NCI-H345 treated with DMSO at 0.1 percent for 48 hours (cell line): ENCODE data around the gene PGAP6.
"Not testable (repeated sequence)": the region's sequence is repeated elsewhere in the genome, so short reads cannot be mapped to it uniquely, and the experiment has no call there.

Experiments used
- DNase-seq: peaks from one replicate; lab custom pipeline; 2025; ENCODE audit not compliant: unreplicated experiment; lab: John Stamatoyannopoulos, UW

Gene PGAP6

GRCh38 chr16:352547-353403, 29.0 kb downstream of the PGAP6 start, which contains the start of gene AXIN1:
Gene AXIN1, minus strand, starts transcription at chr16:352723. Its CDS starts 5,698 bp downstream, at chr16:347025.
- peak; percentile 94 for DNase-seq

GRCh38 chr16:351804-352520, 29.8 kb downstream of the PGAP6 start:
- DNase-seq: no peak

- DNase-seq: no peak
These were observed 31.6 kb downstream of the PGAP6 start for GRCh38 chr16:350203-350602.

GRCh38 chr16:349211-349610, 32.6 kb downstream of the PGAP6 start:
- no peak for DNase-seq

- DNase-seq: not testable (repeated sequence)
These were observed 33.3 kb downstream of the PGAP6 start for GRCh38 chr16:348495-348894.

GRCh38 chr16:347203-347602, 34.6 kb downstream of the PGAP6 start:
- no peak for DNase-seq

GRCh38 chr16:346587-346986, 35.2 kb downstream of the PGAP6 start:
- no peak for DNase-seq

- DNase-seq: no peak
These were observed 36.0 kb downstream of the PGAP6 start for GRCh38 chr16:345772-346171.

GRCh38 chr16:342455-343213, 39.1 kb downstream of the PGAP6 start:
- DNase-seq: no peak

- DNase-seq: not testable (repeated sequence)
These were observed 39.8 kb downstream of the PGAP6 start for GRCh38 chr16:341974-342336.

GRCh38 chr16:341095-341973, 40.4 kb downstream of the PGAP6 start:
- not testable (repeated sequence) for DNase-seq

GRCh38 chr16:340370-341091, 41.2 kb downstream of the PGAP6 start:
- DNase-seq: no peak

- DNase-seq: no peak
These were observed 42.1 kb downstream of the PGAP6 start for GRCh38 chr16:339680-340079.

- no peak for DNase-seq
These were observed 43.7 kb downstream of the PGAP6 start for GRCh38 chr16:337975-338575.

GRCh38 chr16:337437-337836, 44.3 kb downstream of the PGAP6 start:
- no peak for DNase-seq

GRCh38 chr16:336269-336668, 45.5 kb downstream of the PGAP6 start:
- DNase-seq: no peak

GRCh38 chr16:334861-335632, 46.7 kb downstream of the PGAP6 start:
- DNase-seq: not testable (repeated sequence)

GRCh38 chr16:334164-334832, 47.5 kb downstream of the PGAP6 start:
- not testable (repeated sequence) for DNase-seq
